Measurements from ENCODE around the gene TNFRSF8. TPM values are rescaled to one million over a fixed set of nuclear protein-coding genes. Genes with fewer than 3 reads are reported as not detected.

TNFRSF8 gene
- polyA plus RNA-seq, 2 of the 4 experiments (the other 2 are of a cell fraction): 0.05 TPM; not detected in 1

DNA sequence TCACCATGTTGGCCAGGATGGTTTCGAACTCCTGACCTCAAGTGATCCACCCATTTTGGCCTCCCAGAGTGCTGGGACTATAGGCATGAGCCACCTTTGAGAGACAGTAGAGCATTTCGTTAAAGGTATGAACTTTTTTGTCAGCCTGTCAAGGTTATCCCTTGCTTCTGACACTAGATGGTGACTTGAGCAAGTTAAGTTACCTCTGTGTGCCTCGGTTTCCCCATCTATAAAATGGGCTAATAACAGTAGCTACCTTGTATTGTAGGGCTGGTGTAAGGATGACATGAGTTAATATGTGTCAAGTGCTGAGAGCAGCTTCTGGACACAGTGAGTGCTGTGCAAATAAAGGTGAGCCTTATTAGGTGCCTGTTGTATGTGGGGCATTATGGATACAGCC is 8.8 kb downstream of the TNFRSF8 start (continued):
- TF ChIP-seq MYC (IDR thresholded peaks at IDR 0.05; ENCODE audit: borderline replicate concordance, low read length): no peak

DNA sequence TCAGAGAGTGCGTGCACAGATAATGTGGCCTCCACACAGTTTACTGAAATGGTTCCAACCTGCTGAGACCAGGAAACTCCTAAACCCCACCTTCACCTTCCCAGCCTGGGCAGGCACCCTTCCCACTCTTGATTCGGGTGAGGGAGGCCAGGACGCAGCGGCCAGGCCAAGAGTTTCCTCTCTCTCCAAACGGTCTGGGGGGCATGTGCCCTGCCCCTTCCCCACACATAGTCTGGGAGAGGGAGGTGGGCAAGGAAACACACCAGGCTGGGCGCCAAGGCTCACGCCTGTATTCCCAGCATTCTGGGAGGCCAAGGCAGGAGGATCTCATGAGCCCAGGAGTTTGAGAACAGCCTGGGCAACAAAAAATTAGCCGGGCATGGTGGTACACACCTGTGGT is 9.6 kb downstream of the TNFRSF8 start:
- 81% methylated on average over 5 of the region's 8 CpGs for WGBS (ENCODE audit: missing lambda C conversion rate)
- no peak overlapping the region for H3K4me3 ChIP-seq
- DNase-seq (ENCODE audit: low read depth in 1 of 2, low spot score in 1 of 2): no peak
- FAIRE-seq: no peak
- CTCF ChIA-PET: interaction anchor here (1.8 kb wide), 1 partner anchor 15 kb away, joined by 3 read pairs; no protein-coding TSS in a partner anchor
- TF ChIP-seq CHD2 (IDR thresholded peaks at IDR 0.05; ENCODE audit: low read length, partially characterized antibody) (no peak), RNF2 (IDR thresholded peaks at IDR 0.05; ENCODE audit: borderline replicate concordance, low read depth) (no peak), EP300 (IDR thresholded peaks at IDR 0.05) (no peak), ZC3H11A (IDR thresholded peaks at IDR 0.05) (no peak), ZFP36 (IDR thresholded peaks at IDR 0.05; ENCODE audit: borderline replicate concordance, partially characterized antibody) (no peak), CBX8 (IDR thresholded peaks at IDR 0.05) (no peak), MAZ (IDR thresholded peaks at IDR 0.05; ENCODE audit: borderline replicate concordance, low read depth, low read length) (no peak), CHD4 (IDR thresholded peaks at IDR 0.05; ENCODE audit: borderline replicate concordance) (no peak)
- TF ChIP-seq, protein P1, sequence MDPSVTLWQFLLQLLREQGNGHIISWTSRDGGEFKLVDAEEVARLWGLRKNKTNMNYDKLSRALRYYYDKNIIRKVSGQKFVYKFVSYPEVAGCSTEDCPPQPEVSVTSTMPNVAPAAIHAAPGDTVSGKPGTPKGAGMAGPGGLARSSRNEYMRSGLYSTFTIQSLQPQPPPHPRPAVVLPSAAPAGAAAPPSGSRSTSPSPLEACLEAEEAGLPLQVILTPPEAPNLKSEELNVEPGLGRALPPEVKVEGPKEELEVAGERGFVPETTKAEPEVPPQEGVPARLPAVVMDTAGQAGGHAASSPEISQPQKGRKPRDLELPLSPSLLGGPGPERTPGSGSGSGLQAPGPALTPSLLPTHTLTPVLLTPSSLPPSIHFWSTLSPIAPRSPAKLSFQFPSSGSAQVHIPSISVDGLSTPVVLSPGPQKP (IDR thresholded peaks at IDR 0.05; ENCODE audit: low read depth, low read length): no peak
- TF ChIP-seq, protein P2, sequence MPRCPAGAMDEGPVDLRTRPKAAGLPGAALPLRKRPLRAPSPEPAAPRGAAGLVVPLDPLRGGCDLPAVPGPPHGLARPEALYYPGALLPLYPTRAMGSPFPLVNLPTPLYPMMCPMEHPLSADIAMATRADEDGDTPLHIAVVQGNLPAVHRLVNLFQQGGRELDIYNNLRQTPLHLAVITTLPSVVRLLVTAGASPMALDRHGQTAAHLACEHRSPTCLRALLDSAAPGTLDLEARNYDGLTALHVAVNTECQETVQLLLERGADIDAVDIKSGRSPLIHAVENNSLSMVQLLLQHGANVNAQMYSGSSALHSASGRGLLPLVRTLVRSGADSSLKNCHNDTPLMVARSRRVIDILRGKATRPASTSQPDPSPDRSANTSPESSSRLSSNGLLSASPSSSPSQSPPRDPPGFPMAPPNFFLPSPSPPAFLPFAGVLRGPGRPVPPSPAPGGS (IDR thresholded peaks at IDR 0.05): no peak
- no peak overlapping the region for H3K4me2 ChIP-seq
- no peaks in the 10 kb centered on the region for H3K9me3 ChIP-seq
- no peak overlapping the region for H3K27ac ChIP-seq
- POLR2A ChIA-PET: no interaction called here
- ATAC-seq: no peak
- H3K4me1 ChIP-seq: no peaks in the 10 kb centered on the region

DNA sequence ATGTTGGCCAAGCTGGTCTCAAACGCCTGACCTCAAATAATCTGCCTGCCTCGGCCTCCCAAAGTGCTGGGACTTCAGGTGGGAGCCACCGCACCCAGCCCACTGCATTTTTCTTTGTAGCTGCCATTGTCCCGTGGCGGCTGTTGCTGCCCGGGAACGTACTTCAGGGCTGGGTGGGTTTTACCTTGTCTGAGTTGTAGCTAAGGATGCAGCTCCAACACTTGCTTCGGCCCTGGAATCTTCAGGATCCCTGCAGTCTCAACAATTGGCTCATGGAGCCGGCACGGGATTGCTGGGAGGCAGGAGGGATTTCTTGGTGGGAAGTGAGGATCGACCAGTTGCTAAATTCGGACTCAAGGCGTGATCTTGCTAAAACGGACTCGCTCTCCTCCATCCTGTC is 10.7 kb downstream of the TNFRSF8 start:
- DNase-seq (ENCODE audit: low read depth in 1 of 2, low spot score in 1 of 2): no peak
- FAIRE-seq: no peak
- ChIA-PET POLR2A (no interaction called here), CTCF (no interaction called here)
- Histone ChIP-seq H3K27ac (no peak overlapping the region), H3K4me1 (no peaks in the 10 kb centered on the region), H3K4me2 (no peak overlapping the region), H3K4me3 (no peak overlapping the region), H3K9me3 (no peaks in the 10 kb centered on the region)
- no peak for ATAC-seq
- TF ChIP-seq, protein P3, sequence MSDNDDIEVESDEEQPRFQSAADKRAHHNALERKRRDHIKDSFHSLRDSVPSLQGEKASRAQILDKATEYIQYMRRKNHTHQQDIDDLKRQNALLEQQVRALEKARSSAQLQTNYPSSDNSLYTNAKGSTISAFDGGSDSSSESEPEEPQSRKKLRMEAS (IDR thresholded peaks at IDR 0.05): no peak
- TF ChIP-seq FOXS1 (CRISPR knock-in tag; IDR thresholded peaks at IDR 0.05) (no peak), HEYL (CRISPR knock-in tag; IDR thresholded peaks at IDR 0.05) (no peak), NFE2L2 (conservative IDR thresholded peaks at IDR 0.05; ENCODE audit: low read length) (no peak), GATA3 (IDR thresholded peaks at IDR 0.05; ENCODE audit: borderline replicate concordance) (no peak), RAD21 (conservative IDR thresholded peaks at IDR 0.05 in 1 of 2, IDR thresholded peaks at IDR 0.05 in 1 of 2) (no peak), NPAS2 (CRISPR knock-in tag; IDR thresholded peaks at IDR 0.05; ENCODE audit: borderline replicate concordance) (no peak), CBX2 (IDR thresholded peaks at IDR 0.05; ENCODE audit: borderline replicate concordance, low read depth) (no peak), EP300 (IDR thresholded peaks at IDR 0.05) (no peak), BHLHE40 (IDR thresholded peaks at IDR 0.05; ENCODE audit: low read depth, low read length) (no peak), RCOR1 (IDR thresholded peaks at IDR 0.05; ENCODE audit: low read depth, low read length) (no peak)
- TF ChIP-seq, protein P4, sequence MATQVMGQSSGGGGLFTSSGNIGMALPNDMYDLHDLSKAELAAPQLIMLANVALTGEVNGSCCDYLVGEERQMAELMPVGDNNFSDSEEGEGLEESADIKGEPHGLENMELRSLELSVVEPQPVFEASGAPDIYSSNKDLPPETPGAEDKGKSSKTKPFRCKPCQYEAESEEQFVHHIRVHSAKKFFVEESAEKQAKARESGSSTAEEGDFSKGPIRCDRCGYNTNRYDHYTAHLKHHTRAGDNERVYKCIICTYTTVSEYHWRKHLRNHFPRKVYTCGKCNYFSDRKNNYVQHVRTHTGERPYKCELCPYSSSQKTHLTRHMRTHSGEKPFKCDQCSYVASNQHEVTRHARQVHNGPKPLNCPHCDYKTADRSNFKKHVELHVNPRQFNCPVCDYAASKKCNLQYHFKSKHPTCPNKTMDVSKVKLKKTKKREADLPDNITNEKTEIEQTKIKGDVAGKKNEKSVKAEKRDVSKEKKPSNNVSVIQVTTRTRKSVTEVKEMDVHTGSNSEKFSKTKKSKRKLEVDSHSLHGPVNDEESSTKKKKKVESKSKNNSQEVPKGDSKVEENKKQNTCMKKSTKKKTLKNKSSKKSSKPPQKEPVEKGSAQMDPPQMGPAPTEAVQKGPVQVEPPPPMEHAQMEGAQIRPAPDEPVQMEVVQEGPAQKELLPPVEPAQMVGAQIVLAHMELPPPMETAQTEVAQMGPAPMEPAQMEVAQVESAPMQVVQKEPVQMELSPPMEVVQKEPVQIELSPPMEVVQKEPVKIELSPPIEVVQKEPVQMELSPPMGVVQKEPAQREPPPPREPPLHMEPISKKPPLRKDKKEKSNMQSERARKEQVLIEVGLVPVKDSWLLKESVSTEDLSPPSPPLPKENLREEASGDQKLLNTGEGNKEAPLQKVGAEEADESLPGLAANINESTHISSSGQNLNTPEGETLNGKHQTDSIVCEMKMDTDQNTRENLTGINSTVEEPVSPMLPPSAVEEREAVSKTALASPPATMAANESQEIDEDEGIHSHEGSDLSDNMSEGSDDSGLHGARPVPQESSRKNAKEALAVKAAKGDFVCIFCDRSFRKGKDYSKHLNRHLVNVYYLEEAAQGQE (IDR thresholded peaks at IDR 0.05): no peak
- WGBS (ENCODE audit: missing lambda C conversion rate): 70% methylated on average over 12 of the region's 15 CpGs

All from A549 (cell line).